Hematopoietic multipotent progenitor cell (in vitro differentiated cells): ENCODE results near the gene EDEM3. TPM values are rescaled to one million over a fixed set of nuclear protein-coding genes. Genes with fewer than 3 reads are reported as not detected.
"Not testable (repeated sequence)": the region's sequence is repeated elsewhere in the genome, so short reads cannot be mapped to it uniquely, and the experiment has no call there.

ENCODE experiments used
- DNase-seq, 3 donors: peaks; one replicate each; pipeline ENCODE4 v3.0.0-alpha.2; 2011 to 2015; ENCODE audit warnings: low read depth in 2 of 3, low spot score in 2 of 3
- total RNA-seq: library from RNA; depleted of rRNA; stranded (reverse); fragments of >200 nt; gene quantifications from one replicate; pipeline ENCODE4 v1.2.3, GENCODE V29; 2012

The EDEM3 gene
- total RNA-seq = 14.3 TPM

- DNase-seq = peak; percentile 88 to 100 (median 99)
Observed at GRCh38 chr1:184754476-184755225, at the start of gene EDEM3. EDEM3 (minus strand) TSS chr1:184754858; CDS start chr1:184754646, 212 bp downstream.

GRCh38 chr1:184804220-184804619, 49.6 kb upstream of the EDEM3 start:
- no peak for DNase-seq

GRCh38 chr1:184803180-184803492, 48.5 kb upstream of the EDEM3 start:
- DNase-seq = no peak

- DNase-seq = no peak
Observed at GRCh38 chr1:184802354-184803179, 47.9 kb upstream of the EDEM3 start.

GRCh38 chr1:184801503-184801902, 46.8 kb upstream of the EDEM3 start:
- DNase-seq = no peak

- no peak for DNase-seq
Observed at GRCh38 chr1:184800876-184801275, 46.2 kb upstream of the EDEM3 start.

GRCh38 chr1:184793967-184794366, 39.3 kb upstream of the EDEM3 start:
- DNase-seq = no peak

- peak in 2 of 3 donors; percentile 77 to 78 for DNase-seq
Observed at GRCh38 chr1:184792450-184792969, 37.9 kb upstream of the EDEM3 start.

GRCh38 chr1:184791550-184791900, 36.9 kb upstream of the EDEM3 start:
- no peak for DNase-seq

- DNase-seq = no peak
Observed at GRCh38 chr1:184790642-184791549, 36.2 kb upstream of the EDEM3 start.

GRCh38 chr1:184789884-184790283, 35.2 kb upstream of the EDEM3 start:
- no peak for DNase-seq

GRCh38 chr1:184788970-184789369, 34.3 kb upstream of the EDEM3 start:
- DNase-seq = no peak

GRCh38 chr1:184785529-184785928, 30.9 kb upstream of the EDEM3 start:
- DNase-seq = no peak

- DNase-seq = not testable (repeated sequence)
Observed at GRCh38 chr1:184783723-184784122, 29.1 kb upstream of the EDEM3 start.

GRCh38 chr1:184781941-184782340, 27.3 kb upstream of the EDEM3 start:
- DNase-seq = no peak

GRCh38 chr1:184775885-184776284, 21.2 kb upstream of the EDEM3 start:
- DNase-seq = no peak

- DNase-seq = no peak
Observed at GRCh38 chr1:184775329-184775728, 20.7 kb upstream of the EDEM3 start.

- no peak for DNase-seq
Observed at GRCh38 chr1:184773762-184774320, 19.2 kb upstream of the EDEM3 start.

- DNase-seq = no peak
Observed at GRCh38 chr1:184771190-184771691, 16.6 kb upstream of the EDEM3 start.
